ACHN (cell line): ENCODE results near the gene LSS.

ENCODE experiments used
- DNase-seq: peaks from one replicate; pipeline ENCODE4 v3.0.0-alpha.2; 2015
- in situ Hi-C: cut with HindIII; loops from 2 replicates; pipeline ENCODE4 v1.10.0; 2017; ENCODE audit warnings: low sequenced_read_pairs, low pct_ligation_motif_present, low pct_unique_long_range_greater_than_20kb

Gene LSS

DNA sequence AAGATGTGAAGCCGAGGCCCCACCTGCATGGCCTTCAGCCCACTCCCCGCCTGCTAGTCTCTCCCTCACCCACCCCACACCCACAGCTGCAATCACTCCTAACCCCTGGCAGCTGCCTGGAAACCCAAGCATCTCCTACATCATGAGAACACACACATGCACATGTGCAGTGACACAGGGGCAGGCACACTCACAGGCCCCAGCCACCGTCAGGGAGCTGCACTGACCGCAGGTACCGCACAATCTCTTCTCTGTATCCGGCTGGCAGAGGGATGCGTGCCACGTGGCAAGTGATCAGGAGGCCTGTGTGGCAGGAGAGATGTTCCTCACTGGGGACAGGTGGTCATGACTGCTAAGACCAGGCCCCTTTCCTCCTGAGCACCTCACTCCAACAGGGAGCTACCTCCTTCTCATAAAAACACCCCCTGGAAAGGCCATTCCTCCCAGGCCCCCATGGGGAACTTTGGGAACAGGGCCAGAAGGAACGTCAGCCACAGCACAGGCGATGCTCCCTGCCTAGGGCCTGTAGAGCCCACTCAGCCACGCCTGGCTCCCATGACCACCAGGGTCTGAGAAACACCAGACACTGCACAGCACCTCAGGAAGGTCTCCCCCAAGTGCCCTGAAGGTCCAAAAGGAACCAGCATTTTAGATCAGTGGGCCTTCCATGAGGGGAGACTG, 6.0 kb downstream of the LSS start:
- in situ Hi-C loops = no loop called here
- no peak for DNase-seq

DNA sequence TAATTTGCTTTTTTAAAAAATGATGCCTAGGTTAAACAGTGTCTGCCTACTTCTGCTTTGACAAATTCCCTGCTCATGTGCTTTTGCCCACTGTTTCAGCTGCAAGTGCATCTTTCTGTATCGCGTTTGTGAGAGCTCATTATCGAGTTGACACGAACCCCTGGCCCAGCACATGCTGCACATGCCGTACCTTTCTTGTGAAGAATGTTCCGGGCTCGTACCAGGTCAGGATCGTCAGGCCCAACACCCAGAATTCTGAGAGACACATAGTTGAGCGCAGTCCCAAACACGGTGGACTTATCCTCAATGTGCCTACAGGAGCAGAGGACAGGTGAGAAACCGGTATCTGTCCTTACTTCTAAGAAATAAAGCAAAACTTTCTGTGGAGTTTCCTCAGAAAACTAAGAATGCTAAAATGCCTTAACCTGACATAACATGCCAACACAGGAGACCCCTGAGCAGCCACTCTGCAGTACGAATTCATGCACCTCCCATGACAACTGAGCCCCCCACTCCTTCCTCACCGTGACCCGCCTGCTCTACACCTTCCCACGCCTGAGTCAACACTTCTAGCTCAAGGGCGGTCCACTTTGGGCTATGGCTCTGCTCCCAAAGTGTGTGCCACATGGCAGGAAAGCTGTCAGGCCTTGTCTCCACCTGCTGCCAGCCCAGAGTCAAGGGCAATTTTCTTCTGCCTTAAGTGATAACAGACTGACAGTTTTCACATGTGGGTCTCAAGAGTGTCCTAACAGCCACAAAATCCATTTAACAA, 6.7 kb downstream of the LSS start:
- in situ Hi-C loops = no loop called here
- no peak for DNase-seq

DNA sequence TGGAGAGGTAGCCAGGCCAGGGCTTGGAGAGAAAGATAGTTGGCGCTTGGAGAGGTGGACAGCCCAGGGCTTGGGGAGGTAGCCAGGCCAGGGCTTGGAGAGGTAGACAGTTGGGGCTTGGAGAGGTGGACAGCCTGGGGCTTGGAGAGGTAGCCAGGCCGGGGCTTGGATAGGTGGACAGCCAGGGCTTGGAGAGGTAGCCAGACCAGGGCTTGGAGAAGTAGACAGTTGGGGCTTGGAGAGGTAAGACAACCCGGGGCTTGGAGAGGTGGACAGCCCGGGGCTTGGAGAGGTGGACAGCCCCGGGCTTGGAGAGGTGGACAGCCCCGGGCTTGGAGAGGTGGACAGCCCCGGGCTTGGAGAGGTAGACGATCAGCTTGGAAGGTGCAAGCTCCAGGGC, 7.7 kb downstream of the LSS start:
- in situ Hi-C loops = no loop called here
- no peak for DNase-seq

DNA sequence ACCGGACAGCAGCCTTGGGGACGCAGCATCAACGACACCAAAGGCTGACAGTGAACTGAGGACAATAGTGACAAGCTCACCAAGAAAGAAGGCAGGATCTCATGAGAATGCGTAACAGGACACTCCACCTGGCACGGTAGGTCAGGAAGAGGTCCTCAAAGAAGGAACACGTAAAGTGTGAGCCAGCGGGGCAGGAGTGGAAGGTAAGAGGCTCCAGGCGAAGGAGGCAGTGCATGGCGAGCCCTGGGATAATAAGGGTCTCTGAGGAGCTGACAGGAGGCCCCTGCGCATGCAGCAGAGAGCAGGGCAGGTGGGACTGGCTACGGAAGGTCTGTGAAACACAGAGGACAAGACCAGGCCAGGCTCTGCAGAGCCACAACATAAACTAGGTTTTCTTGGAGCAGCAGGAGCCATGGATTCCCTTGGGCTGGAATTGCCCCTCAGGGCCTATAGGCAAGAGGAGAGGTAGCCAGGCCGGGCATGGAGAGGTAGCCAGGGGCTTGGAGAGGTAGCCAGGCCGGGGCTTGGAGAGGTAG, 8.2 kb downstream of the LSS start:
- no peak for DNase-seq
- in situ Hi-C loops = no loop called here

DNA sequence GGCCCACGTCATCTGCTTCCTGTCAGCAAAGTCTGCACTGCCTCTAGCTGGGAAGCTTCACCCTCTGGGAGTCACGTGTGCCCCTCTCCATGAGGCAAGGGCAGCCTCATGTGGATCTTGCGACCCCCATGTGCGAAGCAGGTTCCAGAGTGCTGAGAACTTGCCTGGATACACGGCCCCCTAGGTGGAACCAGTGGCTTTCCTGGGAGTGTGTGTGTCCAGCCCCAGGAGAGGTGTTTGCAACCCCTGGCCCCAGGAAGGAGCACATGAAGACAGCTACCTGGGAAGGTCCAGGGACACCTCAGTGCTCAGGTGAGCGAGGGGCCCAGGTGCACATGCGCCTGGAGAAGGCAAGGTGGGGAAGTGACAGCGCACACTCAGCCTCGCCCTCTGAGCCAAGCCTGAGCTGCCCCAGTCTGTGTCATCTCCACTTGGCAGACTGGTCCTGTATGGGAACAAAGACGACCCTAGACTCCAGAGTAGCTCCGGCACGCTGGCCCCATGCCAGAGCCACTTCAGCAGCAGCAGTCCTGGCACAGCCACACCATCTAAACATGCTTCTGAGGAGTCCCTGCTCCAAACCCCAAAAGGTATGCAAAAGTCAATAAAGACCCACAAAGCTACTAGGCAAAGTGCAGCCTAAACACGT, 8.9 kb downstream of the LSS start:
- in situ Hi-C loops = no loop called here
- DNase-seq = no peak

DNA sequence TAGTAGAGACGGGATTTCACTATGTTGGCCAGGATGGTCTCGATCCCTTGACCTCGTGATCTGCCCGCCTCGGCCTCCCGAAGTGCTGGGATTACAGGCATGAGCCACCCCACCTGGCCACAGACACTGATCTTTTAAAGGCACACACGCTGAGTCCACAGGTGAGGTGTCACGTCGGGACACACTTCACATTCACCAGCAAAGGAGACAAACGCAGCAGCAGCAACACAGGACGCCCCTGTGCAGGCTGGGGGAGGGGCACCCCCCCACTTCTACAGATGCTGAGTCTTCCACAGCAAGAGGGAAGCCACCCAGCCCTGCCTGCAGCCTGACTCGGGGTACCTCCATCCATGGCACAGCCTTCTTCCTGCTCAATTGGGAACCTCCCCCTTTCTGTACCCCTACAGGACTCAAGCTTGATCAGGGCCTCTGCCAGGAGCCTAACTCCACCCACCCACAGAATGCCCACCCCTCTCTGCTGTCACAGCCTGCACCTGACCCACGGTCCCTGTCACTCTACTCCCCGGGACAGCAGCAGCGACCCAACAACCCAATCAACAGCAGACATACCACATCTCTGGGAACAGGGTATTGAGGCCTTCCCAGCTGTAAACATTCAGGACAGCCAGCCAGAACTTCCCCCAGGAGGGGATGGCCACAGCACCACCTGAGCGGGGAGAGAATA, 9.5 kb downstream of the LSS start:
- in situ Hi-C loops = no loop called here
- no peak for DNase-seq

DNA sequence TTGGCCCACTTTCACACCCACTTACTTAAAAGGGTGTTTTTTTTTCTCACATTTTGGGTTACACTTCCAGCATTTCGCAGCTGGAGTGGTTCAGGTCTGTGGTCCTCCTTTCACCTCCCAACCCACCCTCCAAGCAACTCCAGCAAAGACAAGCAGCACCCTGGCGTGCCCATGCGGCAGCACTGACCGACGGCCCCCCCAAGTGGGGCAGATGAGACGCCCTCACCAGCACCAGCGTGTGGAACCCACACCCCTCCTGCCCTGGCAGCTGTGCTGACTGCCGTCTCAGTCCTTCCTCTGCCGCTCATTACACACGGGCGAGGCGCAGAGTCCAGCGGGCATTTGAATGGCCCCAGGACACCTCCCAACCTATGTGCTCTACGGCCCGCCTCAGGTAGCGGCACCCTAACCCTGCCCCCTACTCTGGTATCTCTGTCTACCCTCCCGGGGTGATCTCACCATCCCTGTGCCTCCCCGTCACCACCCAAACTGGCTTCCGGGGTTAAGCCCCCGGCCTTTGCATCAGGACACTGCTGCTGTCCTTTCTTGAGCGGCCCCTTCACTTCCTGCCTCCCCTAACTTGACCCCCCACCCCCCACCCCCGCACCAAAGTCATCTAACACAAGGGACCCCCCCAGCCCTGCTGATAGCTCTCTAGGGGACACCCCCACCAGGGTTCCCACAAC, 10.9 kb downstream of the LSS start:
- no peak for DNase-seq
- in situ Hi-C loops = no loop called here

DNA sequence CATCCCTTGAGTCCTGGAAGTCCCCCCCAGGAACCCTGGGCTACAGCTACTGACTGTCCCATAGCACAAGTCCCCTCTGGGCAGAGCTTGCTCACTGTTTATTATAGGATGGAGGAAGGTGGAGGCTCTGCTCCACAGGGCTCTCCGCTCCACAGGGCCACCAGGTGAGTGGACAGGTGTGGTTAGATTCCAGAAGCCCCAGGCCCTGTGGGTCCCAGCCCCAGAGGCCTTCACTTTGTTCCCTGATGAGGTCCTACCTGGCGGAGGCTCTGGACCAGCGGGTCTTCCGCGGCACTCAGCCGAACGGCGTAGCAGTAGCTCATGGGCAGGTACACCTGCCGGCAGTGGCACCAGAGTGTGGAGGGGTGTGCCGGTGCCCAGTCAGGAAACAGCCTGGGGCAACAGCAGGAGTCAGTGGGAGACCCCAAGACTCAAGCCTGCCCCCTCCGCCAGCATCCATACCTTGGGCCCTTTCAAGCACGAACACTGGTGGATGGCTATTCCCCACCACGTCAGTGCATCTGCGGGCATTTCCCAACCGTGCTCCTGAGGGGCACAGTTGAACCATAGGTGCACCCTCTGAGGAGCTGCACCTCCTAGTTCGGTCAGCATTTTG, 12.3 kb downstream of the LSS start:
- in situ Hi-C loops = no loop called here
- no peak for DNase-seq

DNA sequence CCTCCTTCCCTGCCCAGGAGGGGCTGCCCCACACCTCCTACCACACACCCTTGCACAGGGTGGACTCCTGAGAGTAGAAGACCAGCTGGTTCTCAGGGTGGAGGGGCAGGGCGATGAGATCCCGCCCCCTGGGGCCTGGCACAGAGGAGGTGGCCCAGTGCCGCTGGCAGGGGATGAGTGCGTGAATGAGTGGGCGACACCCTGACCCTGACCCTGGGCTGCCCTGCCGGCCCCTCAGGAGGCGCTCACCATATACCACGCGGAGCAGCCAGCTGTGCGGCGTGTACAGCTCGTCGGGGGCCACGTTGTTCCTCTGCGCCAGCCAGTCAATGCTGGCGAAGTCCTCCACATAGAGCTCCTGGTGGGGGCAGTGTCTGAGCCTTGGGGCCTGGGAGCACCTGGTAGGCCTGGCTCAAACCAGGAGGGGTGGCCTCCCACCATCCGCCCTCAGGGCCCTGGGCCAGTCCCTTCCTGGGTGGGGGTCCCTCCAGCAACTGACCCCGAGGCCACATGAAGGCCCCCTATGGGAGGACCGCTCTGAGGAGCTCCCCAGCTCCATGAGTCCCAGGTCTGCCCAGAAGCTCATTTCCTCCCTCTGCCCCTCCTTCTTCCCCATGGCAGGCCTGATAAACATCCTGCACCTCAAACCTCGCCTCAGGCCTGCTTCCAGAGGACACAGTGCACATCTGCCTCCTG, 13.0 kb downstream of the LSS start:
- no peak for DNase-seq
- in situ Hi-C loops = no loop called here

DNA sequence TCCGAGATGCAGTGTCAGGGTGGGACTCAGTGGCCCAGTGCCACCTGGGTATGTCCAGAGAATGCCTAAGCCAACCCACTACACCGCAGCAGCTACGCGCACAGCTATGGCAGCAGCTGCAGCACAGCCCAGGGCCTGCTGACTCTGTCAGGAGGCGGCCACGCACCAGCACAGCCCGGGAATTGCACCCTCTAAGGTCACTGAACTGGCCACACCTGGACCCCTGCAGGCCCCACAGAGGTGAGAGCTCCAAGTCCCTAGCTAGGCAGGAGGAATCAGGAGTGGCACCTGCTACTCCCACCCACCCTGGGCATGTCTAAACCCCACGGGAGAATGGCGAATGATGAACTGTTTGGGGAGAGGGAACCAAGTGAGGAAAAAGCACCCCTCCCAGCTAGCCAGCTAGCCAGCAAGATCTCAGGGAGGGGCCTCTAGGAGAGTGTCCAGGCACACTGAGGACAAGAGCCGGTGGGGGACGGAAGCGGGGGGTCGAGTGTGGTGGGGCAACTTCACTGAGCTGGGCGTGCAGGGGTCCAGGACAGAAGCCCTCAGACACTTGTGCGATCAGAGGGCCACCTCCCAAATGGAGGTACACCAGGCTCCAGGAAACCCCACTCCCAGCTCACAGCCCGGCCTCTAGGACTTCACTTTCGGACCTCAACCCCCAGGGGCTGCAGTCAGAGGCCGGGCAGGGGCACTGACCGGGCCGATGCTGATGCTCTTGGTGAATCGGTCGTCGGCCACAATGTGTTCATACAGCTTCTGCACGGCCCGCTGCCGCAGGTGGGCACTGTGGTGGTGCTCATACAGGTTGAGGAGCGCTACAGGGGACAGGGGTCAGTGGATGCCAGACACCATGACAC, 13.9 kb downstream of the LSS start:
- in situ Hi-C loops = no loop called here
- no peak for DNase-seq

DNA sequence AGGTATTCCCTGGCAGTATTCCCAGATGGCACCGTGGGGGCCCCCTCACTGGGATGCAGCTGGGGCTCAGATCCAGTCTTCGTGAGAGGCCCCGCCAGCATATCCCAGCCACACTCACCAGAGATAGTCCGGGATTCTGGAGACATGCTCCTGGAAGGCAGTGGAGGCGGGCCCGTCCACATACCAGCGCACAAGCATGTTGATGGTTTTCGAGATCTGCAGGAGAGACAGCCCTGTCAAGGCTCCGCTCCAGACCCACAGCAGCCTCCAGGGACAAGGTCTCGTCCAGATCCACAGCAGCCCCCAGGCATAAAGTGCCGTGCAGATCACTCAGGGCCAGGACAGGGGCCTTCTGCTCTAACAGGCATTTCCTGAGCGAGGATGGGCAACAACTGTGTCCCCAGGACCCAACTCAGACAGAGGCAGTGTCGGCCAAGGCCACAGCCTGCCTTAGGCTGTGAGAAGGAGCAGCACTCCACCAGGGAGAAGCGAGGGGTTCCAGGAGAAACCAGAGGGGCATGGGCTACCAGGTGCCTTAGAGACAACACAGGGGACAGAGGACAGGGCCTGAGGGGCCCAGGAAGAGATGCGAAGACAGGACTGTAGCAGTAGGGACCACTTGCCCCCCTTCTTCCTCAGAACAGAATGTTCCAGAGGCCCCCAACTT, 14.8 kb downstream of the LSS start:
- no peak for DNase-seq
- in situ Hi-C loops = no loop called here

DNA sequence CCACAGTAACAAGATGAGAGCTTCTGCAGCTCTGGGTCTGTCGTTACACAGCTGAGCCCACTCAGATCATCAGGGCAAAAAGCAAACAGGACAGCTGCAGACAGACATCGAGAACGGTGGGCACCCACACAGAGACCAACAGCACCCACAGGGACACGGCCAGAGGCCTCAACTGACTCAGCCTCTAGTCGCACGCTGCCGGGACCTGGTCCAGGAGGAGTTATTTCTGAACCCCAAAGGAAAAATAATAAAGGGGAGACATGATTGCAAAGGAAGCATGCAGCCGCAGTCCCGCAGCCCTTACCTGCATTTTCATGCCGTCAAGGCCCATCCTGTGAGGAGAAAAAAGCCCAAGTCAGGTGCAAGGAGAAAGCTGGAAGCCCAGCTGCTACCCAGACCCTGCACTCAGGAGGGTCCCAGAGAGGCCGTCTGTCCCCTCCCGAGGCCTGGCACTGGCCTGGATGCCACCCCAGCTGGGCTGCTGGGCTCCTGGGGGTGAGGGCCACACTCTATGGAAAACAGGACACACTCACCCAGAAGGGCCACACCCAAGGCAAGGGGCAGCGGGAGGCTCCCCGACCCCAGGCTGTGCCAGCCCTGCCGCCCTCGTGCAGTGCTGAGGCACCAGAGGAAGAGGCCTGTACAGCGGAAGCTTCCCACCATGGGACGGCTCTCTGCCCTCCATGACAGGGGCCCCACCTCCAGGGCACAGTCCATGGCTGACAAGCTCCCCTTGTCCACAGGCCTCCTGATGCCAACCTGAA, 15.7 kb downstream of the LSS start:
- in situ Hi-C loops = no loop called here
- no peak for DNase-seq

DNA sequence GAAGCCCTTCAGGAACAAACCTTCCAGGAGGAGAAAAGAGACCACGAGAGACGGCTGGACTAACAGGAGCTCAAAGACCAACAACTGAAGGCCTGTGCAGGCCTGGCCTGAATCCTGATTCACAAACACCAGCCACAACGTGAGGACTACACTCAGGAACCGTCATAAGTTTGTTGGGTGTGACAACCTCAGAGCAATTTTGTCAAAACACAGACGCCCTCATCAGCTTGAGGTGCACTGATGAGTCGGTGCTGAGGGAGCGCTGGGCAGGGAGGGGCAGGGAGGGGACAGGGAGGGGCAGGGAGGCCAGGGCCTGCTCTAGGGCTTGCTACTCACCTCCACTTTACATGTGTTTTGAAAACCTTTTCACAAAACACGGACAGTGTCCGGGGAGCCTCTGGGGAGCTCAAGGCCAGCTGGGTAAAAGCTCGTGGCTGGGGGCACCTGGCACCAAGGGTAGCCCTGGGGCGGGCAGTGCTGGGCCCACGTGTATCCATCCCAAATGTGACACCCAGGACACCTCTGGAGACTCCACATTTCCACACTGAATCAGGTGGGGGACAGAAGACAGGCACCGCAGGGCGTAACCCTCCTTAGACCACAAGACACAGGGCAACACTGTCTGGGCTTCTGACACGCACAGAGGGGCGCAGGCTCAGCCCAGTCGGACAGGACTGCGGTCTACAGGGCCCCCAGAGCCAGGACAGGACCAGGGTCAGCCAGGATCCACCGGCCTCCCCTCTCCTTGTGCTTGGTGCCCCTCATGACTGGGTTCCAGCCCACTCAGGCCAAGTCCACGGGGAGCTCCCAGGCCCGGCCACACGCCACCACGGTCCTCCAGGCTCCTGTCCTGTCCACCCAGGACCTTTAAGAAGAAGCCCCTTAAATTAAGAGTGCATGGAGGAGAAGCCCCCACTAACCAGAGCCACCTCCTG, 16.5 kb downstream of the LSS start:
- in situ Hi-C loops = no loop called here
- no peak for DNase-seq

DNA sequence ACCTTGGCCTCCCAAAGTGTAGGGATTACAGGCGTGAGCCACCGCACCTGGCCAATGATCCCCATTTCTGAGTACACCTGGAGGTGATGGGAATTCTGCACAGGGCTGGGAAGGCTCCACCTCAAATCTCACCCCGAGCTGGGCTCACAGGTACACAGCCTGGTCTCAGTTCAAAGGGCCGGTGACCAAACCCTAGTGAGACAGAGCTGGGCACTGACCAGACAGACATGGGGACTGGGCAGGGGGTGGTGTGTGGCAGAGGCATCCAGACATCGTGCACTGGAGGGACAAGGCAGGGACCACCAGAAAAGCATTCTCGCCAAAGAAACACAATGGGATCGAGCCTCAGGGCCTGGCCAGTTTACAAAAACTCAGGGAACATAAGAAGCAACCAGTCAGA, 17.2 kb downstream of the LSS start:
- in situ Hi-C loops = no loop called here
- no peak for DNase-seq
